ENCODE measurements around the gene ST3GAL3.

- TF ChIP-seq CTCF (IDR thresholded peaks at IDR 0.05) (no peak), POLR2A (IDR thresholded peaks at IDR 0.05) (no peak)
These were observed 110.1 kb downstream of the ST3GAL3 start for GRCh38 chr1:43817304-43817939.

All from right lobe of liver (tissue), 4 donors.